HL-60 (cell line): ENCODE measurements around the gene FBXO47.
"Not testable (repeated sequence)": the region's sequence is repeated elsewhere in the genome, so short reads cannot be mapped to it uniquely, and the experiment has no call there.

Experiments
- DNase-seq, 2 experiments: peaks; one replicate each; pipeline ENCODE4 v3.0.0-alpha.2; 2010 to 2020; ENCODE audit warnings: low read depth in 1 of 2, low spot score in 1 of 2
- H3K27ac ChIP-seq: fragments of 250-450 bp; sonication (Bioruptor Pico); replicated peaks from 2 replicates; pipeline ENCODE4 v1.5.1; 2020; ENCODE audit warnings: mild to moderate bottlenecking, moderate library complexity
- H3K27me3 ChIP-seq: fragments of 250-450 bp; sonication (Bioruptor Pico); 2 replicates; pipeline ENCODE4 v1.5.1; 2021; ENCODE audit warnings: mild to moderate bottlenecking, moderate library complexity; ENCODE audit not compliant: insufficient read depth, poor library complexity, severe bottlenecking
- H3K4me3 ChIP-seq: replicated peaks from 2 replicates; pipeline ENCODE4 v1.5.1; 2011; ENCODE audit warnings: mild to moderate bottlenecking, control low read depth, low read length; ENCODE audit not compliant: insufficient read depth
- GABPA ChIP-seq: IDR thresholded peaks from 2 replicates; pipeline ENCODE4 v1.6.1; 2012; ENCODE audit warnings: low read depth
- POLR2AphosphoS5 ChIP-seq: IDR thresholded peaks from 2 replicates; pipeline ENCODE4 v1.6.1; 2012; ENCODE audit warnings: low read depth
- SPI1 ChIP-seq: IDR thresholded peaks from 2 replicates; pipeline ENCODE4 v1.6.1; 2012; ENCODE audit warnings: low read depth, mild to moderate bottlenecking, borderline replicate concordance
- TF ChIP-seq, protein P1 (sequence below): IDR thresholded peaks from one replicate; pipeline ENCODE4 v1.5.1; 2011; ENCODE audit warnings: low read length, control low read depth, inconsistent platforms; ENCODE audit not compliant: insufficient read depth
- TF ChIP-seq, protein P2 (sequence below): IDR thresholded peaks from 2 replicates; pipeline ENCODE4 v1.6.1; 2012; ENCODE audit warnings: low read depth; ENCODE audit not compliant: insufficient replicate concordance

Gene FBXO47

DNA sequence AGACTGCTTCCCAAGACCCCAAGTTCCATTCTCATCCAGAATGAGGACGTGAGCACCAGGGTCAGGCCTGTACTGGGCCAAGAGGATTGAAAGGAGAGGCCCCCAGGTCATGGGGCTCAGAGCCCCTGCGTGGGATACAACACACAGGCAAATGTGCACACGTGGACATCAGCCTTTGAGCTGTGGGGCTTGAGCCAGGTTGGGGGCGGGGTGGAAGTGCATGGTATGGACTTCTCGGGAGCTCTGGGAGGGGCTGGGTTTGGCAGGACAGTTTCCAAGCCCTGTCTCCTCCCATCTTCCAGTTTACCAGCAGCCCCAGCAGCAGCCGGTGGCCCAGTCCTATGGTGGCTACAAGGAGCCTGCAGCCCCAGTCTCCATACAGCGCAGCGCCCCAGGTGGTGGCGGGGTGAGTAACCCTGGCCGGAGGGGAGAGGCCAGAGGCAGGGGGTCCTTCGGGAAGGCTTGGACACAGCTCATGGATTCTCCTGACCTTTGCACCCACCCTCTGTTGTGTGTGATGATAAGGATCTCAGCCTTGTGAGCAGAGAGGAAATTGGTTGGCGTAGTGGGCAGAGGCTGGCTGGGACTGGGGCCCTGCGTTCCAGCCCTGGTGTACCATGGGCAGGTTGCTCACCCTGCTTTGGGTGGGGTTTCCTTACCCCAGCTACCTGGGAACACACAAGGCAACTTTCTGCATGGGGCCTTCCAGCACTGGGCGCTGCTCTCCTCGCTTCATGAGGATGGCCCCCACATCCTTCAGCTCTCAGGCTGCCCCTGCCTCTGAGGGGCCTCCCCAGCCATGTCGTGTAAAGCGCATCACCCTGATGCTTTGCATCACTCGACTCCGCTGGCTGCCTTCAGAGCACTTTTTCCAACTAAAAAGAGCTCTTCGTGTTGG is 52.2 kb downstream of the FBXO47 start:
- TF ChIP-seq GABPA (no peak), SPI1 (no peak), POLR2AphosphoS5 (no peak)
- TF ChIP-seq, protein P1, sequence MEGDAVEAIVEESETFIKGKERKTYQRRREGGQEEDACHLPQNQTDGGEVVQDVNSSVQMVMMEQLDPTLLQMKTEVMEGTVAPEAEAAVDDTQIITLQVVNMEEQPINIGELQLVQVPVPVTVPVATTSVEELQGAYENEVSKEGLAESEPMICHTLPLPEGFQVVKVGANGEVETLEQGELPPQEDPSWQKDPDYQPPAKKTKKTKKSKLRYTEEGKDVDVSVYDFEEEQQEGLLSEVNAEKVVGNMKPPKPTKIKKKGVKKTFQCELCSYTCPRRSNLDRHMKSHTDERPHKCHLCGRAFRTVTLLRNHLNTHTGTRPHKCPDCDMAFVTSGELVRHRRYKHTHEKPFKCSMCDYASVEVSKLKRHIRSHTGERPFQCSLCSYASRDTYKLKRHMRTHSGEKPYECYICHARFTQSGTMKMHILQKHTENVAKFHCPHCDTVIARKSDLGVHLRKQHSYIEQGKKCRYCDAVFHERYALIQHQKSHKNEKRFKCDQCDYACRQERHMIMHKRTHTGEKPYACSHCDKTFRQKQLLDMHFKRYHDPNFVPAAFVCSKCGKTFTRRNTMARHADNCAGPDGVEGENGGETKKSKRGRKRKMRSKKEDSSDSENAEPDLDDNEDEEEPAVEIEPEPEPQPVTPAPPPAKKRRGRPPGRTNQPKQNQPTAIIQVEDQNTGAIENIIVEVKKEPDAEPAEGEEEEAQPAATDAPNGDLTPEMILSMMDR = no peak
- TF ChIP-seq, protein P2, sequence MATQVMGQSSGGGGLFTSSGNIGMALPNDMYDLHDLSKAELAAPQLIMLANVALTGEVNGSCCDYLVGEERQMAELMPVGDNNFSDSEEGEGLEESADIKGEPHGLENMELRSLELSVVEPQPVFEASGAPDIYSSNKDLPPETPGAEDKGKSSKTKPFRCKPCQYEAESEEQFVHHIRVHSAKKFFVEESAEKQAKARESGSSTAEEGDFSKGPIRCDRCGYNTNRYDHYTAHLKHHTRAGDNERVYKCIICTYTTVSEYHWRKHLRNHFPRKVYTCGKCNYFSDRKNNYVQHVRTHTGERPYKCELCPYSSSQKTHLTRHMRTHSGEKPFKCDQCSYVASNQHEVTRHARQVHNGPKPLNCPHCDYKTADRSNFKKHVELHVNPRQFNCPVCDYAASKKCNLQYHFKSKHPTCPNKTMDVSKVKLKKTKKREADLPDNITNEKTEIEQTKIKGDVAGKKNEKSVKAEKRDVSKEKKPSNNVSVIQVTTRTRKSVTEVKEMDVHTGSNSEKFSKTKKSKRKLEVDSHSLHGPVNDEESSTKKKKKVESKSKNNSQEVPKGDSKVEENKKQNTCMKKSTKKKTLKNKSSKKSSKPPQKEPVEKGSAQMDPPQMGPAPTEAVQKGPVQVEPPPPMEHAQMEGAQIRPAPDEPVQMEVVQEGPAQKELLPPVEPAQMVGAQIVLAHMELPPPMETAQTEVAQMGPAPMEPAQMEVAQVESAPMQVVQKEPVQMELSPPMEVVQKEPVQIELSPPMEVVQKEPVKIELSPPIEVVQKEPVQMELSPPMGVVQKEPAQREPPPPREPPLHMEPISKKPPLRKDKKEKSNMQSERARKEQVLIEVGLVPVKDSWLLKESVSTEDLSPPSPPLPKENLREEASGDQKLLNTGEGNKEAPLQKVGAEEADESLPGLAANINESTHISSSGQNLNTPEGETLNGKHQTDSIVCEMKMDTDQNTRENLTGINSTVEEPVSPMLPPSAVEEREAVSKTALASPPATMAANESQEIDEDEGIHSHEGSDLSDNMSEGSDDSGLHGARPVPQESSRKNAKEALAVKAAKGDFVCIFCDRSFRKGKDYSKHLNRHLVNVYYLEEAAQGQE = no peak
- DNase-seq = no peak
- Histone ChIP-seq H3K27ac (no peak overlapping the region), H3K4me3 (no peak overlapping the region), H3K27me3 (no peaks in the 10 kb centered on the region)

DNA sequence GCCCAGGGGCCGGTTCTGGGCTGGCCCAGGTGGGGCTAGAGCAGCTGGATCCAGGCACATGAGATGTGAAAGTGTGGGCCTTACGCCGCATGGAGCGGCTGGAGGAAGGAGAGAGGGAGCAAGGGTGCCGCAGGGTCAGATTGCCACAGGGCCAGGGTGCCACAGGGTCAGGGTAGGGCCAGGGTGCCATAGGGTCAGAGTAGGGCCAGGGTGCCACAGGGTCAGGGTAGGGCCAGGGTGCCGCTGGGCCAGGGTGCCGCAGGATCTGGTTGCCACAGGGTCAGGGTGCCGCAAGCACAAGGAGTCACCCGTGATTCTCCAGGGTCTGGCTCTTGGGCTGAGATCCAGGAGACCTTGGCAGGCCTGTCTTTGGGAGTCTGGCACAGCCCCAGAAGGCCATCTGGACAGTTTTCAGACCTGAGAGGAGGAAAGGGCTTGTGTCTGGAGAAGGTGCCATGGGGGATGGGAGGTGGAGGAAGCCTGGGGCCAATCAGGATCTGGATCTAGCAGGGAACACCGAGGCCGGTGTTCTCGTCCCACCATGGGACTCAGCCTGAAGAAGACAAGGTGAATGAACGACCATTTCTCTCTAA is 54.9 kb downstream of the FBXO47 start:
- DNase-seq = no peak
- H3K27ac ChIP-seq = no peak overlapping the region

DNA sequence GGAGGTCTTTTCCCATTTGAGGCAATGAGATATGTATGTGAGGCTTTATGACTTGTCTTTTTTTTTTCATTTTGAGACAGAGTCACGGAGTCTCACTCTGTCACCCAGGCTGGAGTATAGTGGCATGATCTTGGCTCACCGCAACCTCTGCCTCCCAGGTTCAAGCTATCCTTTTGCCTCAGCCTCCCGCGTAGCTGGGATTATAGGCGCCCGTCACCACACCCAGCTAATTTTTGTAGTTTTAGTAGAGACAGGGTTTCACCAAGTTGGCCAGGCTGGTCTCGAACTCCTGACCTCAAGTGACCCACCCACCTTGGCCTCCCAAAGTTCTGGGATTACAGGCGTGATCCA is 55.5 kb downstream of the FBXO47 start:
- H3K27me3 ChIP-seq, DNase-seq, H3K27ac ChIP-seq, H3K4me3 ChIP-seq: not testable (repeated sequence)

More for the DNA sequence above, 54.9 kb downstream of the FBXO47 start:
- H3K27me3 ChIP-seq = no peaks in the 10 kb centered on the region
- TF ChIP-seq, protein P2 = no peak
- TF ChIP-seq SPI1 (no peak), GABPA (no peak), POLR2AphosphoS5 (no peak)
- TF ChIP-seq, protein P1 = no peak
- H3K4me3 ChIP-seq = no peak overlapping the region

DNA sequence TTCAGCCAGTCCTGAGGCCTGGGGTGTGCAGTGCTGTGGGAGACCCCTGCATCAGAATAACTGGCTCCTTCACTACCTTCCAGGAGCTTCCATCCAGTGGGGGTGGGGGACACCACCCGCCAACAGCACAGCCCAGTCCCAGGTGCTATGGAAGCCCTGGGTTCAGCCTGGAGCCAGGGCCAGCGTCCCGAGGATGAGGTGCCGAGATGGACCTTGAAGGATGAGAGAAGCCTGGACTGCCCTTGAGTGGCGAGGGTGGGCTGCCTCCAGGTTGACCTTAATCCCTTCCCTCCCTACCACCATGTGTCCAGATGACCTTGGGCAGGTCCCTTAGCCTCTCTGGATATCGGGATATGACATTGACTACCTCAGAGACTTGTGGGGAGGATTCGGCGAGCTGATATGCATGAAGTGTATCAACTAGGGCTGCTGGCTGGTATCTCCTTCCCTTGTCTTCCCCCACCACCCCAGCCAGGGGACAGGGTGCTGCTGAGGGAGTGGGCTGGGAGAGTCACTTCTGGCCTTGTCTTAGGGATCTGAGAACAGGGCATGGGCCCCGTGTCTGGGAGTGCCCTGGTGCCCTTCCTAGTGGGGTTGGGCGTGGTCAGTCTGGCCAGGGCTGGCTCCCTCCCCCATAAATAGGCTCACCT is 56.0 kb downstream of the FBXO47 start:
- no peak overlapping the region for H3K4me3 ChIP-seq
- no peak for DNase-seq
- no peak overlapping the region for H3K27ac ChIP-seq
- no peak for TF ChIP-seq SPI1
- no peak for TF ChIP-seq GABPA
- TF ChIP-seq POLR2AphosphoS5 = no peak
- TF ChIP-seq, protein P1 = no peak
- TF ChIP-seq, protein P2 = no peak
- H3K27me3 ChIP-seq = no peaks in the 10 kb centered on the region
